Measurements from ENCODE around the gene ARHGDIA.

Gene ARHGDIA

GRCh38 chr17:81837641-81838040 is 33.5 kb downstream of the ARHGDIA start:
- H3K27ac ChIP-seq: no peak overlapping the region
- TF ChIP-seq ZFX (IDR thresholded peaks at IDR 0.05) (no peak), CTCF (conservative IDR thresholded peaks at IDR 0.05) (no peak)

GRCh38 chr17:81834831-81835267 is 36.3 kb downstream of the ARHGDIA start, which contains the start of gene PPP1R27:
PPP1R27 (minus strand) TSS chr17:81835050; CDS start chr17:81834953, 97 bp downstream.
- TF ChIP-seq CTCF (conservative IDR thresholded peaks at IDR 0.05): no peak
- TF ChIP-seq ZFX (IDR thresholded peaks at IDR 0.05): no peak
- H3K27ac ChIP-seq: peak within 1 kb of the TSS; percentile 96

- TF ChIP-seq ZFX (IDR thresholded peaks at IDR 0.05) (no peak), CTCF (conservative IDR thresholded peaks at IDR 0.05) (no peak)
- H3K27ac ChIP-seq: peak overlapping the region; percentile 96
Measured at GRCh38 chr17:81833921-81834830, 37.0 kb downstream of the ARHGDIA start.

- H3K27ac ChIP-seq: peak within 1 kb of the TSS; percentile 96
- TF ChIP-seq ZFX (IDR thresholded peaks at IDR 0.05): peak; percentile 48; the same call in 1 of the 2 replicates
- no peak for TF ChIP-seq CTCF (conservative IDR thresholded peaks at IDR 0.05)
Measured at GRCh38 chr17:81833160-81833920, 37.8 kb downstream of the ARHGDIA start, which contains the start of gene MCRIP1. MCRIP1 (minus strand) TSS chr17:81833291; CDS start chr17:81824506, 8,785 bp downstream.

GRCh38 chr17:81832608-81833159 is 38.5 kb downstream of the ARHGDIA start:
- H3K27ac ChIP-seq: peak overlapping the region; percentile 96
- TF ChIP-seq CTCF (conservative IDR thresholded peaks at IDR 0.05): no peak
- peak; percentile 38; the same call in 1 of the 2 replicates for TF ChIP-seq ZFX (IDR thresholded peaks at IDR 0.05)

- TF ChIP-seq ZFX (IDR thresholded peaks at IDR 0.05) (no peak), CTCF (conservative IDR thresholded peaks at IDR 0.05) (no peak)
- H3K27ac ChIP-seq: peak overlapping the region; percentile 96
Measured at GRCh38 chr17:81831957-81832607, 39.1 kb downstream of the ARHGDIA start.
